HEK293 (cell line): ENCODE measurements around the gene AMMECR1.
A peak's percentile ranks its signal among the peaks of the same experiment; 100 is the strongest.
"Not testable (repeated sequence)": the region's sequence is repeated elsewhere in the genome, so short reads cannot be mapped to it uniquely, and the experiment has no call there.

Experiments used
- CTCF ChIA-PET: fragments of 350-600 bp; formaldehyde crosslinking; extraction: SDS; loops from one replicate; lab custom pipeline; 2021; ENCODE audit warnings: antibody characterized with exemption; lab: Yijun Ruan, JAX
- POLR2A ChIA-PET: fragments of 300-600 bp; formaldehyde crosslinking; extraction: SDS; loops from one replicate; lab custom pipeline; 2020; ENCODE audit warnings: antibody characterized with exemption, inconsistent platforms; lab: Yijun Ruan, JAX
- H3K27ac ChIP-seq: fragments of 200-500 bp; sonication (Bioruptor generic); 2 replicates; pipeline ENCODE4 v1.5.1; 2014; ENCODE audit warnings: low read depth, low read length, control low read depth, inconsistent platforms; ENCODE audit errors: extremely low read depth
- H3K36me3 ChIP-seq, 2 experiments: fragments of 200-500 bp in 1 of 2; sonication (Bioruptor generic) in 1 of 2; 1 replicate in 1 of 2; 2 replicates in 1 of 2; pipeline ENCODE4 v1.5.1; 2014 to 2017; ENCODE audit warnings: inconsistent platforms in 2 of 2, low read length in 2 of 2; ENCODE audit not compliant: control insufficient read depth in 2 of 2, insufficient read depth in 1 of 2
- H3K4me1 ChIP-seq: fragments of 200-500 bp; sonication (Bioruptor generic); 2 replicates; pipeline ENCODE4 v1.5.1; 2014; ENCODE audit warnings: mild to moderate bottlenecking, low read length, inconsistent platforms; ENCODE audit not compliant: control insufficient read depth, insufficient read depth
- H3K4me3 ChIP-seq: 2 replicates; pipeline ENCODE4 v1.5.1; 2011; ENCODE audit warnings: low read depth, mild to moderate bottlenecking, control low read depth, low read length, moderate library complexity
- H3K9me3 ChIP-seq: fragments of 200-500 bp; sonication (Bioruptor generic); 2 replicates; pipeline ENCODE4 v1.5.1; 2014; ENCODE audit warnings: low read depth, low read length, inconsistent platforms; ENCODE audit not compliant: control insufficient read depth, insufficient read depth
- KLF16 ChIP-seq: fragments of 450-650 bp; formaldehyde crosslinking; IDR thresholded peaks from 2 replicates; pipeline ENCODE4 v1.5.1; 2017; ENCODE audit warnings: missing biosample characterization, missing genetic modification characterization
- OSR2 ChIP-seq: fragments of 450-650 bp; formaldehyde crosslinking; IDR thresholded peaks from 2 replicates; pipeline ENCODE4 v1.5.1; 2016; ENCODE audit warnings: missing biosample characterization, missing genetic modification characterization
- OVOL3 ChIP-seq: fragments of 450-650 bp; formaldehyde crosslinking; IDR thresholded peaks from 2 replicates; pipeline ENCODE4 v1.5.1; 2016; ENCODE audit warnings: missing biosample characterization, missing genetic modification characterization
- PRDM6 ChIP-seq: fragments of 450-650 bp; formaldehyde crosslinking; IDR thresholded peaks from 2 replicates; pipeline ENCODE4 v1.5.1; 2017; ENCODE audit warnings: missing biosample characterization, missing genetic modification characterization
- SALL2 ChIP-seq: fragments of 450-650 bp; formaldehyde crosslinking; IDR thresholded peaks from 2 replicates; pipeline ENCODE4 v1.5.0; 2017; ENCODE audit warnings: missing biosample characterization, mild to moderate bottlenecking, missing genetic modification characterization, borderline replicate concordance
- TCF7L2 ChIP-seq: IDR thresholded peaks from 2 replicates; pipeline ENCODE4 v1.6.1; 2011; ENCODE audit warnings: low read depth, mild to moderate bottlenecking, inconsistent platforms, low read length, moderate library complexity, borderline replicate concordance
- ZBTB11 ChIP-seq: fragments of 450-650 bp; formaldehyde crosslinking; conservative IDR thresholded peaks from 2 replicates; pipeline ENCODE4 v1.5.1; 2016; ENCODE audit warnings: low read depth, missing biosample characterization, missing genetic modification characterization
- ZBTB21 ChIP-seq: fragments of 450-650 bp; formaldehyde crosslinking; IDR thresholded peaks from 2 replicates; pipeline ENCODE4 v1.5.1; 2017; ENCODE audit warnings: missing biosample characterization, missing genetic modification characterization
- ZBTB6 ChIP-seq: fragments of 450-650 bp; formaldehyde crosslinking; IDR thresholded peaks from 2 replicates; pipeline ENCODE4 v1.5.1; 2017; ENCODE audit warnings: missing biosample characterization, missing genetic modification characterization
- ZNF146 ChIP-seq: fragments of 450-650 bp; formaldehyde crosslinking; IDR thresholded peaks from 2 replicates; pipeline ENCODE4 v1.5.1; 2016; ENCODE audit warnings: missing biosample characterization, missing genetic modification characterization
- ZNF19 ChIP-seq: fragments of 450-650 bp; formaldehyde crosslinking; IDR thresholded peaks from 2 replicates; pipeline ENCODE4; 2016; ENCODE audit warnings: missing biosample characterization, missing genetic modification characterization, low read depth
- ZNF202 ChIP-seq: fragments of 450-650 bp; formaldehyde crosslinking; IDR thresholded peaks from 2 replicates; pipeline ENCODE4 v1.5.1; 2016; ENCODE audit warnings: missing biosample characterization, missing genetic modification characterization, borderline replicate concordance
- ZNF280C ChIP-seq: fragments of 450-650 bp; formaldehyde crosslinking; IDR thresholded peaks from 2 replicates; pipeline ENCODE4 v1.5.1; 2016; ENCODE audit warnings: missing biosample characterization, missing genetic modification characterization
- ZNF350 ChIP-seq: fragments of 450-650 bp; formaldehyde crosslinking; IDR thresholded peaks from 2 replicates; pipeline ENCODE4 v1.5.0; 2017; ENCODE audit warnings: missing biosample characterization, mild to moderate bottlenecking, missing genetic modification characterization
- ZNF501 ChIP-seq: fragments of 450-650 bp; formaldehyde crosslinking; IDR thresholded peaks from 2 replicates; pipeline ENCODE4 v1.5.1; 2016; ENCODE audit warnings: missing biosample characterization, missing genetic modification characterization
- ZNF610 ChIP-seq: fragments of 450-650 bp; formaldehyde crosslinking; IDR thresholded peaks from 2 replicates; pipeline ENCODE4 v1.5.1; 2016; ENCODE audit warnings: missing biosample characterization, missing genetic modification characterization, borderline replicate concordance
- ZNF768 ChIP-seq: fragments of 450-650 bp; formaldehyde crosslinking; IDR thresholded peaks from 2 replicates; pipeline ENCODE4 v1.5.1; 2018; ENCODE audit warnings: missing biosample characterization, mild to moderate bottlenecking, missing genetic modification characterization
- ZNF776 ChIP-seq: fragments of 450-650 bp; formaldehyde crosslinking; IDR thresholded peaks from 2 replicates; pipeline ENCODE4 v1.5.0; 2017; ENCODE audit warnings: missing biosample characterization, missing genetic modification characterization, borderline replicate concordance
- ZSCAN16 ChIP-seq: fragments of 450-650 bp; formaldehyde crosslinking; IDR thresholded peaks from 2 replicates; pipeline ENCODE4 v1.5.1; 2016; ENCODE audit warnings: missing biosample characterization, missing genetic modification characterization
- ZSCAN5A ChIP-seq: fragments of 450-650 bp; formaldehyde crosslinking; IDR thresholded peaks from 2 replicates; pipeline ENCODE4 v1.5.1; 2016; ENCODE audit warnings: missing biosample characterization, missing genetic modification characterization

Gene AMMECR1

GRCh38 chrX:110331444-110332030 lies 13.7 kb upstream of the AMMECR1 start:
- Histone ChIP-seq H3K9me3 (no peaks in the 10 kb centered on the region), H3K27ac (no peak overlapping the region), H3K36me3 (no peaks in the 10 kb centered on the region), H3K4me3 (no peak overlapping the region), H3K4me1 (no peaks in the 10 kb centered on the region)
- TF ChIP-seq ZNF350 (no peak), ZSCAN5A (tag by site-specific recombination) (no peak), KLF16 (tag by site-specific recombination) (no peak), SALL2 (tag by site-specific recombination) (no peak), ZNF19 (tag by site-specific recombination) (no peak), ZBTB6 (tag by site-specific recombination) (no peak), OVOL3 (tag by site-specific recombination) (no peak), ZSCAN16 (tag by site-specific recombination) (no peak), ZNF501 (no peak)
- CTCF ChIA-PET: no interaction called here
- POLR2A ChIA-PET: no interaction called here

GRCh38 chrX:110328613-110329012 lies 10.7 kb upstream of the AMMECR1 start:
- CTCF ChIA-PET: interaction anchor here (1.2 kb wide), 1 partner anchor 161 kb away, joined by 4 read pairs; no protein-coding TSS in a partner anchor
- POLR2A ChIA-PET, H3K4me3 ChIP-seq, H3K27ac ChIP-seq, H3K4me1 ChIP-seq, H3K9me3 ChIP-seq, H3K36me3 ChIP-seq: not testable (repeated sequence)
- peak; percentile 94 for TF ChIP-seq ZNF146

GRCh38 chrX:110327336-110327735 lies 9.5 kb upstream of the AMMECR1 start:
- no peaks in the 10 kb centered on the region for H3K9me3 ChIP-seq
- CTCF ChIA-PET: interaction anchor here (1.2 kb wide), 2 partner anchors 77 to 159 kb away, joined by 3 to 4 read pairs; no protein-coding TSS in a partner anchor
- POLR2A ChIA-PET: no interaction called here
- H3K4me3 ChIP-seq: no peak overlapping the region
- 0 out of 2 replicates have a peak, but pooled peaks cover 1% of the 10 kb centered on the region for H3K4me1 ChIP-seq
- H3K36me3 ChIP-seq: no peaks in the 10 kb centered on the region
- no peak overlapping the region for H3K27ac ChIP-seq
- TF ChIP-seq ZNF776 (tag by site-specific recombination) (no peak), OVOL3 (tag by site-specific recombination) (no peak), OSR2 (tag by site-specific recombination) (no peak), TCF7L2 (no peak), ZBTB11 (tag by site-specific recombination) (no peak), ZNF768 (no peak), ZBTB21 (tag by site-specific recombination) (no peak), KLF16 (tag by site-specific recombination) (no peak), PRDM6 (tag by site-specific recombination) (no peak), ZNF280C (tag by site-specific recombination) (no peak), ZNF610 (no peak), ZNF146 (no peak), ZNF202 (tag by site-specific recombination) (no peak)
